ENCODE data around the gene CDC42EP5.

Gene CDC42EP5

GRCh38 chr19:54434873-54435214 lies 38.3 kb downstream of the CDC42EP5 start:
- peaks cover 12 to 14% of the 10 kb centered on the region in 2 donors for H3K27me3 ChIP-seq (ENCODE audit: control insufficient read depth in 1 of 2, insufficient read depth in 2 of 2, low read length in 2 of 2)
- peaks cover 12 to 16% of the 10 kb centered on the region in 2 donors for H3K4me1 ChIP-seq (ENCODE audit: control insufficient read depth in 1 of 2, insufficient read depth in 2 of 2, low read length in 2 of 2)
- H3K9me3 ChIP-seq (ENCODE audit: control insufficient read depth in 1 of 2, low read length in 2 of 2): no peaks in the 10 kb centered on the region
- H3K27ac ChIP-seq (ENCODE audit: low read depth, low read length): no peak overlapping the region
- no peak overlapping the region for H3K4me3 ChIP-seq (ENCODE audit: low read depth in 1 of 2, low read length in 2 of 2)
- H3K36me3 ChIP-seq (ENCODE audit: control insufficient read depth in 1 of 2, insufficient read depth in 2 of 2, low read length in 2 of 2): no peaks in the 10 kb centered on the region
- no peak overlapping the region for H3K9ac ChIP-seq (ENCODE audit: low read depth in 1 of 2, low read length in 2 of 2)

- no peaks in the 10 kb centered on the region for H3K9me3 ChIP-seq (ENCODE audit: control insufficient read depth in 1 of 2, low read length in 2 of 2)
- no peaks in the 10 kb centered on the region for H3K36me3 ChIP-seq (ENCODE audit: control insufficient read depth in 1 of 2, insufficient read depth in 2 of 2, low read length in 2 of 2)
- H3K27ac ChIP-seq (ENCODE audit: low read depth, low read length): no peak overlapping the region
- no peak overlapping the region for H3K4me3 ChIP-seq (ENCODE audit: low read depth in 1 of 2, low read length in 2 of 2)
- H3K9ac ChIP-seq (ENCODE audit: low read depth in 1 of 2, low read length in 2 of 2): no peak overlapping the region
- H3K4me1 ChIP-seq (ENCODE audit: control insufficient read depth in 1 of 2, insufficient read depth in 2 of 2, low read length in 2 of 2): peaks cover 12 to 16% of the 10 kb centered on the region in 2 donors
- peaks cover 16 to 17% of the 10 kb centered on the region in 2 donors for H3K27me3 ChIP-seq (ENCODE audit: control insufficient read depth in 1 of 2, insufficient read depth in 2 of 2, low read length in 2 of 2)
Observed at GRCh38 chr19:54434112-54434872, 38.8 kb downstream of the CDC42EP5 start.

GRCh38 chr19:54433697-54434096 lies 39.4 kb downstream of the CDC42EP5 start:
- no peak overlapping the region for H3K4me3 ChIP-seq (ENCODE audit: low read depth in 1 of 2, low read length in 2 of 2)
- H3K36me3 ChIP-seq (ENCODE audit: control insufficient read depth in 1 of 2, insufficient read depth in 2 of 2, low read length in 2 of 2): no peaks in the 10 kb centered on the region
- H3K4me1 ChIP-seq (ENCODE audit: control insufficient read depth in 1 of 2, insufficient read depth in 2 of 2, low read length in 2 of 2): peaks cover 12 to 16% of the 10 kb centered on the region in 2 donors
- no peaks in the 10 kb centered on the region for H3K9me3 ChIP-seq (ENCODE audit: control insufficient read depth in 1 of 2, low read length in 2 of 2)
- H3K27me3 ChIP-seq (ENCODE audit: control insufficient read depth in 1 of 2, insufficient read depth in 2 of 2, low read length in 2 of 2): peaks cover 21 to 23% of the 10 kb centered on the region in 2 donors
- H3K9ac ChIP-seq (ENCODE audit: low read depth in 1 of 2, low read length in 2 of 2): no peak overlapping the region
- H3K27ac ChIP-seq (ENCODE audit: low read depth, low read length): no peak overlapping the region

- Histone ChIP-seq H3K9me3 (ENCODE audit: control insufficient read depth in 1 of 2, low read length in 2 of 2) (no peaks in the 10 kb centered on the region), H3K27me3 (ENCODE audit: control insufficient read depth in 1 of 2, insufficient read depth in 2 of 2, low read length in 2 of 2) (peaks cover 22 to 24% of the 10 kb centered on the region in 2 donors), H3K4me3 (ENCODE audit: low read depth in 1 of 2, low read length in 2 of 2) (no peak overlapping the region), H3K36me3 (ENCODE audit: control insufficient read depth in 1 of 2, insufficient read depth in 2 of 2, low read length in 2 of 2) (no peaks in the 10 kb centered on the region), H3K27ac (ENCODE audit: low read depth, low read length) (no peak overlapping the region), H3K4me1 (ENCODE audit: control insufficient read depth in 1 of 2, insufficient read depth in 2 of 2, low read length in 2 of 2) (peaks cover 12 to 16% of the 10 kb centered on the region in 2 donors), H3K9ac (ENCODE audit: low read depth in 1 of 2, low read length in 2 of 2) (no peak overlapping the region)
Observed at GRCh38 chr19:54432144-54432738, 40.9 kb downstream of the CDC42EP5 start.

- Histone ChIP-seq H3K4me3 (ENCODE audit: low read depth in 1 of 2, low read length in 2 of 2) (peak overlapping the region in 1 of 2 donors; percentile 18), H3K9ac (ENCODE audit: low read depth in 1 of 2, low read length in 2 of 2) (no peak overlapping the region), H3K4me1 (ENCODE audit: control insufficient read depth in 1 of 2, insufficient read depth in 2 of 2, low read length in 2 of 2) (peaks cover 12 to 16% of the 10 kb centered on the region in 2 donors), H3K27me3 (ENCODE audit: control insufficient read depth in 1 of 2, insufficient read depth in 2 of 2, low read length in 2 of 2) (peaks cover 22 to 26% of the 10 kb centered on the region in 2 donors), H3K27ac (ENCODE audit: low read depth, low read length) (no peak overlapping the region), H3K9me3 (ENCODE audit: control insufficient read depth in 1 of 2, low read length in 2 of 2) (no peaks in the 10 kb centered on the region), H3K36me3 (ENCODE audit: control insufficient read depth in 1 of 2, insufficient read depth in 2 of 2, low read length in 2 of 2) (no peaks in the 10 kb centered on the region)
Observed at GRCh38 chr19:54431255-54431838, 41.7 kb downstream of the CDC42EP5 start.

DNA sequence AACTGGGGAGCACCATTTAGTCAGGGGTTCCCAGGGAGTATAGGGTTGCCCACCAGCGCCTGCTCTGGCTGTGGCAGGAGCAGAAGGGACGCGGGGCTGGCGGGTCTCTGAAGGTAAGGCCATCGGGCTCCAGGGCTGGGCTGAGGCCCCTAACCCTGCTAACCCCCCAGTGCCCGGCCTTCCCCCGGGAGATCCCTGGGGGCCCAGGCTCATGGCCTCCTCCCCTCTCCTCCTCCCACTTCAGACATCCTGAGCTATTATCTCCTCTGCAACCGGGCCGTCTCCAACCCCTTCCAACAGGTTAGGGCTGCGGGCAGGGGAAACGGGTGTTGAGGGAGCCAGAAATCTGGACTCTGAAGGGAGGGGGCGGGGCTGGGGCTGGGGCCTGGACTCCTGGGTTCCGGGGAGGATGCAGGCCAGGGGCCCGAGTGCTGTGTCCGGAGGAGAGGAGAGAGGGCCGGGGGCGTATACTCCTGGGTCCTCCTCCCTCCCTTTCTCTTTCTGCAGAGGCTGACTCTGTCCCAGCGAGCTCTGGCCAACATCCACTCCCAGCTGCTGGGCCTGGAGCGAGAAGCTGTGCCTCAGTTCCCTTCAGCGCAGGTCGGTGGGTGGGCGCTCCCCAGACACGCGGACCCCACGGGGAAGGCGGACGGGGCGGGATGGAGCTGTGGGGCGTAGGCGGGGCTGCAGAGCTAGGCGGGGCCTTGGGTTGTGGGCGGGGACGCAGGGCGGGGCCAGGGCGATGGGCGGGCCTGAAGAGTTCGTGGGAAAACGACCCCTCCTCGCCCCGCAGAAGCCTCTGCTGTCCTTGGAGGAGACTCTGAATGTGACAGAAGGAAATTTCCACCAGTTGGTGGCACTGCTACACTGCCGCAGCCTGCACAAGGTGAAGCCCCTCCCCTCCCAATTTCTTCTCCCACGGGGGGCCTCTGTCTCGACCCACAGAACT lies 42.5 kb downstream of the CDC42EP5 start:
- H3K4me3 ChIP-seq (ENCODE audit: low read depth in 1 of 2, low read length in 2 of 2): peak overlapping the region in 1 of 2 donors; percentile 18
- H3K9ac ChIP-seq (ENCODE audit: low read depth in 1 of 2, low read length in 2 of 2): no peak overlapping the region
- H3K9me3 ChIP-seq (ENCODE audit: control insufficient read depth in 1 of 2, low read length in 2 of 2): no peaks in the 10 kb centered on the region
- H3K27ac ChIP-seq (ENCODE audit: low read depth, low read length): no peak overlapping the region
- peaks cover 12 to 16% of the 10 kb centered on the region in 2 donors for H3K4me1 ChIP-seq (ENCODE audit: control insufficient read depth in 1 of 2, insufficient read depth in 2 of 2, low read length in 2 of 2)
- H3K36me3 ChIP-seq (ENCODE audit: control insufficient read depth in 1 of 2, insufficient read depth in 2 of 2, low read length in 2 of 2): no peaks in the 10 kb centered on the region
- peaks cover 22 to 30% of the 10 kb centered on the region in 2 donors for H3K27me3 ChIP-seq (ENCODE audit: control insufficient read depth in 1 of 2, insufficient read depth in 2 of 2, low read length in 2 of 2)

DNA sequence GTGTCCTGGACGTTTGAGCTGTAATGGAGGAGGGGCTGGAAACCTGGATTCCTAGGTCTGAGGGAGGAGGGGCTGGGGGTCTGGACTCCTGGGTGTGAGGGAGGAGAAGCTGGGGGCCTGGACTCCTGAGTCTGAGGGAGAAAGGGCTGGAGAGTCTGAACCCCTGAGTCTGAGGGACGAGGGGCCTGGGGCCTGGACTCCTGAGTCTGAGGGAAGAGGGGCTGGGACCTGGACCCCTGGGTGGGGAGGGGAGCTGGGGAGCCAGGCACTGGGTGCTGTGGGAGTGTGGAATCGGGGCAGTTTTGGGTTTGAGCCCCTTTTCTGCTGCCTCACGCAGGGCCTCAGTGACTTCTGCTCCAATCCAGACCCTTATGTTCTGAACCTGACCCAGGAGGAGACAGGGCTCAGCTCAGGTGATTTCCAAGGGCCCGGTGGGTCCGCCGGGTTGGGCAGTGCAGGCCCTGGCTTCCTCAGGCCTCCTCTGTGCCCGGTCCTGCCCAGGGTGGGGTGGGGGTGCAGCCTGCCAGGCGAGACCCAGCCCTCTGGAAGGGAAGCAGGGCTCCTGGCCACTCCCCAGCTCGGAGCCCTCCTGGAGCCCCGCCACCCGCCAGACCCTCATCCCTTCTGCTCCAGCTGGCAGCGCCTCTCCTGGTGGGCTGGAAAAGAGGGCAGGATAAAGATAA lies 43.4 kb downstream of the CDC42EP5 start:
- Histone ChIP-seq H3K36me3 (ENCODE audit: control insufficient read depth in 1 of 2, insufficient read depth in 2 of 2, low read length in 2 of 2) (no peaks in the 10 kb centered on the region), H3K4me1 (ENCODE audit: control insufficient read depth in 1 of 2, insufficient read depth in 2 of 2, low read length in 2 of 2) (peaks cover 9 to 11% of the 10 kb centered on the region in 2 donors), H3K9me3 (ENCODE audit: control insufficient read depth in 1 of 2, low read length in 2 of 2) (no peaks in the 10 kb centered on the region), H3K27me3 (ENCODE audit: control insufficient read depth in 1 of 2, insufficient read depth in 2 of 2, low read length in 2 of 2) (peaks cover 22 to 30% of the 10 kb centered on the region in 2 donors), H3K27ac (ENCODE audit: low read depth, low read length) (no peak overlapping the region), H3K4me3 (ENCODE audit: low read depth in 1 of 2, low read length in 2 of 2) (no peak overlapping the region), H3K9ac (ENCODE audit: low read depth in 1 of 2, low read length in 2 of 2) (no peak overlapping the region)

DNA sequence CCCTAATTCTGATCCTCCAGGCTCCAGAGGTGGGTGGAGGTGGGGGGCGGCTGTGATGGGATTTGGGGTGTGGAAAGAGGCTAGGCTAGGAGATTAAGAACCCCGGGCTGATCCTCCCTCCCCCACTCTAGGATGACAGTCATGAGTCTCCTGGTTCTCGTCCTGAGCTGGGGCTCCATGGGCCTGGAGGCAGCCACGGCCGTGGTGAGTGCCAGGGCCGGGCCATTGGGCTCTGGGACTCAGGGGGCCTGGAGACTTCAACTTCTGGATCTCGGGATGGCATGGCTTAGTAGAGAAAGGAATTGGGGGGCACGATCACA lies 44.0 kb downstream of the CDC42EP5 start:
- peaks cover 22 to 26% of the 10 kb centered on the region in 2 donors for H3K27me3 ChIP-seq (ENCODE audit: control insufficient read depth in 1 of 2, insufficient read depth in 2 of 2, low read length in 2 of 2)
- no peak overlapping the region for H3K4me3 ChIP-seq (ENCODE audit: low read depth in 1 of 2, low read length in 2 of 2)
- H3K36me3 ChIP-seq (ENCODE audit: control insufficient read depth in 1 of 2, insufficient read depth in 2 of 2, low read length in 2 of 2): no peaks in the 10 kb centered on the region
- H3K4me1 ChIP-seq (ENCODE audit: control insufficient read depth in 1 of 2, insufficient read depth in 2 of 2, low read length in 2 of 2): peaks cover 3 to 7% of the 10 kb centered on the region in 2 donors
- H3K9me3 ChIP-seq (ENCODE audit: control insufficient read depth in 1 of 2, low read length in 2 of 2): no peaks in the 10 kb centered on the region
- H3K27ac ChIP-seq (ENCODE audit: low read depth, low read length): no peak overlapping the region
- no peak overlapping the region for H3K9ac ChIP-seq (ENCODE audit: low read depth in 1 of 2, low read length in 2 of 2)

DNA sequence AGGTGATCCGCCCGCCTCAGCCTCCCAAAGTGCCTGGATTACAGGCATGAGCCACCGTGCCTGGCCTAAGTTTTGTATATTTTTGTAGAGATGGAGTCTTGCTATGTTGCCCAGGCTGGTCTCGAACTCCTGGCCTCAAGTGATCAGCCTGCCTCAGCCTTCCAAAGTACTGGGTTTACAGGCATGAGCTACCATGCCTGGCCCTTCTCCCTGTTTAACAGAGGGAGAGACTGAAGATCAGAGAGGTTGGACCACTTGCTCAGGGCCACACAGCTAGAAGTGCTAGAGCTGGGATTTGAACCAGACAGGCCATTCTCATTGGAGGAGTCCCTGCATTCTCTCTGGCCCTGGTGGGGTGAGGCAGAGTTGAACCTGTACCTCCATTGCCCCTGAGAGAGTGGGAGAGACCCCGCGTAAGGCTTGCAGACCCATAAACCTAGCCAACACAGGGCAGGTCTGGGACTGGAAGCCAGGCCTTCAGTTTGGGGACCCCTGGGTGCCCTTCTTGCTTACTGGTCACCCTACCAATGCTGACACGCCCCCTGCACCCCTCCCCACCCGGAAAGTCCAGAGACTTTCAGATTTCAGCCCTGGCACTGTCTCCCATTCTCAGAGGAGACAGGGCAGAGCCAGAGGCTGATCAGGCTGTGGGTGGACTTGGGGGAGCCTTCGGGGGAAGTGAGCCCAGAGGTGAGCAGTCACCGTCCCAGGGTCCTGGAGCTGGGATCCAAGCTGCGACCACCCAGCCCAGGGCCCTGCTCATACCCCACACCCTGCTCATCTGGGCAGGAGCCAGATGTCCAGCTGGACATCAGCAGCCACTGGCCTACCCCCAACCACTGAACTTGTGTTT lies 44.5 kb downstream of the CDC42EP5 start:
- H3K4me1 ChIP-seq (ENCODE audit: control insufficient read depth in 1 of 2, insufficient read depth in 2 of 2, low read length in 2 of 2): peaks cover 3 to 7% of the 10 kb centered on the region in 2 donors
- no peaks in the 10 kb centered on the region for H3K36me3 ChIP-seq (ENCODE audit: control insufficient read depth in 1 of 2, insufficient read depth in 2 of 2, low read length in 2 of 2)
- no peak overlapping the region for H3K4me3 ChIP-seq (ENCODE audit: low read depth in 1 of 2, low read length in 2 of 2)
- no peak overlapping the region for H3K27ac ChIP-seq (ENCODE audit: low read depth, low read length)
- H3K27me3 ChIP-seq (ENCODE audit: control insufficient read depth in 1 of 2, insufficient read depth in 2 of 2, low read length in 2 of 2): peaks cover 17 to 21% of the 10 kb centered on the region in 2 donors
- H3K9me3 ChIP-seq (ENCODE audit: control insufficient read depth in 1 of 2, low read length in 2 of 2): no peaks in the 10 kb centered on the region
- H3K9ac ChIP-seq (ENCODE audit: low read depth in 1 of 2, low read length in 2 of 2): no peak overlapping the region

All from duodenal mucosa (tissue), 2 donors.